Fibroblast of the conjunctiva (primary cell): ENCODE results near the gene P3H2.
A peak's percentile ranks its signal among the peaks of the same experiment; 100 is the strongest.
"Not testable (repeated sequence)": the region's sequence is repeated elsewhere in the genome, so short reads cannot be mapped to it uniquely, and the experiment has no call there.

Experiments
- DNase-seq: peaks from one replicate; pipeline ENCODE4 v3.0.0-alpha.2; 2010; ENCODE audit warnings: low read depth

P3H2 gene

GRCh38 chr3:190083635-190084034 is 37.1 kb downstream of the P3H2 start:
- no peak for DNase-seq

GRCh38 chr3:190081389-190081788 is 39.3 kb downstream of the P3H2 start:
- DNase-seq = no peak

GRCh38 chr3:190079173-190079572 is 41.5 kb downstream of the P3H2 start:
- not testable (repeated sequence) for DNase-seq

GRCh38 chr3:190077395-190078045 is 43.2 kb downstream of the P3H2 start:
- no peak for DNase-seq

GRCh38 chr3:190076601-190077394 is 43.9 kb downstream of the P3H2 start:
- DNase-seq = peak; percentile 98

DNA sequence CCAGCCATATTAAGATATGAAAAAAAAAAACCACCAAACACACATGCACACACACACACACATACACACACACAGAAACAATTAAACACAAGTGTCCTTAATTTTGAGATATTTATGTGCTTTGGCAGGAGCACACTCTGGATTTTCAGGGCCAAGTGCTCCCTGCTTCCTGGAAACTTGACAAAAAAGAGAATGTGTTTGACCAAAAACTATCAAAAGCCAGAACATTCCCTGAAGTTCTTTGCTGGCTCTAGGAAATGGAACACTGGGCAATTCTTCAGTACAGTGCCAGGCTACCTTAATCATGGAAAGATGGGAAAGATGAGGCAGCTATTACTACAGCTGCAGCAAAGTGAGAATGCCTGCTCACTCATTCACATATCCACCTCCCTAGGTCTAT is 44.6 kb downstream of the P3H2 start:
- peak; percentile 81 for DNase-seq

- DNase-seq = no peak
Observed at GRCh38 chr3:190074817-190075216, 45.9 kb downstream of the P3H2 start.

GRCh38 chr3:190073264-190074008 is 47.3 kb downstream of the P3H2 start:
- no peak for DNase-seq

- DNase-seq = no peak
Observed at GRCh38 chr3:190072856-190073255, 47.8 kb downstream of the P3H2 start.

- DNase-seq = not testable (repeated sequence)
Observed at GRCh38 chr3:190071921-190072320, 48.8 kb downstream of the P3H2 start.

GRCh38 chr3:190070622-190071347 is 49.9 kb downstream of the P3H2 start:
- no peak for DNase-seq

DNA sequence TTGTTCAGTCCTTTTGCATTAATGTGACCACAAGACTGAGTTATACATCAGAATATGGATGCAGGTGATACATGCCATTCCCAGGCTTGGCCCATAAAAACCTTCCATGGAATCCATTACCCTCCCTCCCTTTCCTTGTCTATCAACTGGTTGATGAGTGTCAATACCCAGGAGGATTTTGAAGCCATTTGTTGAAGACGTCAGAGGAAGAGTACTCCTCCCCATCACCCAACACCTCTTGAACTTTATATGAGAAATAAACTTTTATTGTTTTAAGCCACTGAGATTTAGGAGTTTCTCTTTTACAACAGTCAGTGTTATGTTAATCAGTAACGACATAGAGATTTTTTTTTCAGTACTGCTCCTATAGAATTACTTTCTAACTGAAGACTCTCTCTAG is 55.5 kb downstream of the P3H2 start:
- no peak for DNase-seq

DNA sequence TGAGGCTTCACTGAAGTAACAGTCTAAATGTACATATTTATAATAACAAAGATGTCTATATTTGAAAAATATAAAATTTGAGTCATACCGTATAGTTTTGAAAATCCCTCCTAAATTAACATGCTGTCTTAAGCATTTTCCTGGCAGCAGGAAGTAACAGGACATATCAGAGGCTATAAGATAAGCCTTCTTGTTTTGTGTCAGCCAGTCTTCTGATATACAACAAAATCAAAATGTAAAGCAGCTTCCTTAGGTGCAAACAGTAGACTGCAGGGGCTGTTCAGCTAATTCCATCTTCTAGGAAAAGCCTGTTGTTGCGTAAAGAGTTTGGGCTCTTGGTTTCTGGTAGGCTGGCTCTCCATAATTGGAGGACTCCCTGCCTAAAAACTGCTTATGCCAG is 56.0 kb downstream of the P3H2 start:
- no peak for DNase-seq

DNA sequence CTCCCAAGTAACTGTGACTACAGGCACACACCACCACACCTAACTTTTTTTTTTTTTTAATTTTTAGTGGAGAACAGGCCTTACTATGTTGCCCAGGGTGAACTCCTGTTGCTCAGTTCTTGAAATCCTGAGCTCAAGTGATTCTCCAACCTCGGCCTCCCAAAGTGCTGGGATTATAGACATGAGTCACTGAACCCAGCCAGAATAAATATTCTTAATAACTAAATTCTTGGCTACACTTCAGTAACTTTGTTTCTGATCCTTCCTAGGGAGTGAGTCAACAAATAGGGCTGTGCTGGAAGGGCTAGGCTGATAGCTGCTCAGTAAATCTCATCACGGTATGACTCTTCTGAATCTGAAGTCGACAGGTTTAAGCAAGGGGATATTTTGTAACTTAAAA is 56.6 kb downstream of the P3H2 start:
- peak; percentile 79 for DNase-seq

GRCh38 chr3:190063490-190063889 is 57.2 kb downstream of the P3H2 start:
- DNase-seq = no peak

DNA sequence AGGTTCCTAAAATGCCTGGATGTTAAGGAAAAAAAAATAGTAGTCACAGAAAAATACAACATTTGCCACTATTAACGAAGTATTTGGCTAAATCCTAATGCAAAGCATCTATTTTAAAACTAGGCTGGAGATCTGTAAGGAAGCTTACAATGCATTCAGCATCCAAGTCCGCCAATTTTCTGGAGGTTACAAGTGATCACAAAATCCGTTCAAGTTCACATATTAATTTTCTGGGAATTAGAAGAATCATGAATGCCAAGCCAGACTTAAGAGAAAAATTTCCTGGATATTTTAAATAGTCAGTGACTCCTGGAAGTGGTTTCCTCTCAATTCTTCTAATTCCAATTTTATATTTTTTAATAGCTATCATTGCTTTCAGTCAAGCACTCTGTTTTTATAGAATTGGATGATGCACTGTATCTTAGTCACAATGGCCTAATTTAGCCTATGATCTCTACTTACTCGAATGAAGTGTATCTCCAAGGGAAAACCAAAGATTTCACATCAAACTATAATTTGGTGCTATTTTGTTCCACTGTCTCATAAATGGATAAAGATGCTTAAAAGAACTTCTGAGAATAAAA is 60.4 kb downstream of the P3H2 start:
- DNase-seq = no peak

DNA sequence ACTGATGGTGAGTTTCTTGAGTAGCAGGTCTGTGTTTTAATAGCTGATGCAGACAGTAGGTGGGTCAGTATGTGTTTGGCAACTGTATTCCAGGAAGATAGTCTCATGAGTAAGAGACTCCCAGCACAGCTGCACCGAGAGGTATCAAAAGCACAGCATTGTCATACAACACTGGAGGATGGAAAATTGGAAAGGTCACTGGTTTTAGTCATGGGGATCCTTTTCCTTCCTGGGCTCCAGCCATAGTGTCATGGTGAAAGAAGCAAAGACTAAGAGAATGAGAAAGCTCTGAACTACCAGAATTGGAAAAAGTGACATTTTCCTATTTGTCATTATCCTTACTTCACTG is 61.5 kb downstream of the P3H2 start:
- no peak for DNase-seq

DNA sequence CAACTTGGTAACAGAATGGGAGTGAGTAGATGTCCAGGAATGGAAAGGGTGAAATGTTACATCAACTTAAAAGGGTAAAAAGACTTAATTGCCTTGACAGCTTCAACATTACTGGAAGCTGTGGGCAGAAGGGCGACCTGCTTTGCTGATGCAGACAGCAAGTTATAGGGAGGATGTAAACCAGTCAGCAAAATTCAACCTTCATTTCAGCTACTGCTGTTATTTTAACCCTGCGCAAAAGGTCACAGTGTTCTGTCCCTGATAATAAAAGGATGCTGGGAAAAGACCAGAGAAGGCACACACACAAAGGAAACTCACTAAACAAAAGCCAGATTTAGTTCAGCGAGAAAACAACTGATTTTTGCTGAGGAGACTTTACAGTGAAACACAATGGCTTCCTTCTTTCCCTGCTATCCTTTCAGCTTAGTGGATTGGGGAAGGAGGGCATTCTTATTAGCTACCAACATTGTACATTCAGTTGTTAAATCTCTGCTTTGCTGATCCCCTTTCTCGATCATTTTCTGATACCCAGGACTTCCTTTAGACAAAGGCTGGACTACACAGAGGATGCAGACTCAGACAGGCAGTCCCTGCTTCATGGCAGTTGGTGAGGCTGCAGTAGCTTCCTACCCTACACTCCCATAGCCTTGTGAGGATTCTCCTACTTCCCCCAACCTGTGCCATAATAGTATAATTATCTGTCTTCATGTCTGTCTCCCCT is 62.0 kb downstream of the P3H2 start:
- DNase-seq = no peak

DNA sequence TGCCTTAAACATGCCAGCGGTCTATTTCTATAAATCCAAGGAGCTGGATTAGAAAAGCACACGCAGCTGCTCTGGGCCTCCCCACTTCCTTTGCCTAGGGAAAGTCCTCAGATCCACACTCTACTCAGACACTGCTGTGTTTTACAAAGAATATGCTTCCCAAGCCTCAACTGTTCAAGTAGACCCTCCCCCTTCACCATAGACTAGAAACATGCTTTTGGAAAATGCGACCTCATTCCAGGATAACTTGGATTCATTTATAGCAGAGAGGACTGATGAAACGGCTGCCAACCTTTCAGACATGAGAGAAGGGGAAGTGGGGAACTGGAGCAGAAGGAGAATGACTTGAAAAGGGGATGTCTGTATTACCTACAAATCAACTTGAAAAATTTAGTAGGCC is 64.0 kb downstream of the P3H2 start:
- DNase-seq = no peak

- no peak for DNase-seq
Observed at GRCh38 chr3:190055773-190056172, 64.9 kb downstream of the P3H2 start.

DNA sequence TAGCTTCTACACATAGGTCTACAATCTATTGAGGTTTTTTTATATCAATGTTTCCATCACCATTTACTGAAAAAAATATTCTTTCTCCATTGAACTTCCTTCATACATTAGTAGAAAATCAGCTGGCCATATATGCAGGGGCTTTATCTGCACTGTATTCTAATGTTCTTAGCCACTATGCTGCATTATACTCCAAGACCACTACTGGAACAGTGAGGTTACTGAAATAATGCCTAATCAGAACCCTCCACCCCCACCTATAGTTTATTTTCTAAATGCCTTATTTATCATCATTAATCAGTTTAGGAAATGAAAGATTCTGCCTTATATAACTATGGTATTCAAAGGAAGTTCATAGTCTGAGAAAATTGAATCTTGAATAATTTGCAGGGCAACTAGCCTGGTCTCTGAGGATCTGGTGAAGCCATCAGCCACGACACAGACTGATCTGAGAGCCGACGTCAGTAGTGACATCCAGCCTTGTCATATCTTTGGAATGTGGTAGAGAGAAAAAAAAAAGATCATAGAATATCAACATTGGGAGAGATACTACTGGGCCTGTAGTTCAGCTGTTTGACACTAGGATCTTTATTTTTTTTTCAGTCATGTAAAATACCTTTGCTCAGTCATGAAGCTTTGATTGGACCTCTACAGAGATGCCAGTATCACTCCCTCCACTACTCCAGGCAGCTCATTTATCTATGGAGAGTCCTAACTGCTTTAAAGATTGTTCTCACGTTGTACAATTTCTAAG is 66.6 kb downstream of the P3H2 start:
- DNase-seq = no peak
